HG03066 (cell line): ENCODE measurements around the gene POR.
"Not testable (repeated sequence)": the region's sequence is repeated elsewhere in the genome, so short reads cannot be mapped to it uniquely, and the experiment has no call there.

Source experiments
- ATAC-seq: cut with Tn5 transposase; IDR thresholded peaks from one replicate; pipeline ENCODE4 v1.9.1; 2021; ENCODE audit warnings: low read depth; ENCODE audit not compliant: unreplicated experiment

Gene POR

GRCh38 chr7:75987805-75988567 lies 73.0 kb downstream of the POR start:
- ATAC-seq: no peak

GRCh38 chr7:75988568-75989499 lies 73.9 kb downstream of the POR start:
- ATAC-seq: no peak

GRCh38 chr7:75989500-75990388 lies 74.8 kb downstream of the POR start:
- ATAC-seq: no peak

- ATAC-seq: no peak
Measured at GRCh38 chr7:75991531-75992082, 76.7 kb downstream of the POR start.

GRCh38 chr7:75992083-75992755 lies 77.3 kb downstream of the POR start:
- ATAC-seq: no peak

- peak; percentile 13 for ATAC-seq
Measured at GRCh38 chr7:75993689-75994387, 78.9 kb downstream of the POR start.

GRCh38 chr7:75994388-75995051 lies 79.6 kb downstream of the POR start, which contains the start of gene TMEM120A:
TMEM120A (minus strand) TSS chr7:75994595; CDS start chr7:75994570, 25 bp downstream.
- ATAC-seq: peak; percentile 94

- no peak for ATAC-seq
Measured at GRCh38 chr7:75995052-75995471, 80.1 kb downstream of the POR start.

GRCh38 chr7:75995996-75996395 lies 81.0 kb downstream of the POR start:
- no peak for ATAC-seq

- no peak for ATAC-seq
Measured at GRCh38 chr7:75996476-75996875, 81.5 kb downstream of the POR start.

GRCh38 chr7:75998038-75998437 lies 83.1 kb downstream of the POR start:
- no peak for ATAC-seq

- ATAC-seq: no peak
Measured at GRCh38 chr7:76000566-76000965, 85.6 kb downstream of the POR start.

- no peak for ATAC-seq
Measured at GRCh38 chr7:76002139-76002538, 87.2 kb downstream of the POR start.

- no peak for ATAC-seq
Measured at GRCh38 chr7:76002822-76003221, 87.9 kb downstream of the POR start.

- ATAC-seq: no peak
Measured at GRCh38 chr7:76003351-76003750, 88.4 kb downstream of the POR start.

GRCh38 chr7:76005004-76005403 lies 90.0 kb downstream of the POR start:
- ATAC-seq: not testable (repeated sequence)

- ATAC-seq: no peak
Measured at GRCh38 chr7:76008156-76008687, 93.3 kb downstream of the POR start.
